SK-N-SH (cell line): ENCODE results near the gene DIAPH1. TPM values are rescaled to one million over a fixed set of nuclear protein-coding genes. Genes with fewer than 3 reads are reported as not detected.

Experiments
- CTCF ChIA-PET: fragments of 300-600, 350-600 bp; formaldehyde crosslinking; extraction: SDS; loops from one replicate; lab custom pipeline; 2021; lab: Yijun Ruan, JAX
- POLR2A ChIA-PET: fragments of 350-600 bp; sonication (Branson Sonifier 250); formaldehyde crosslinking; extraction: SDS; loops from one replicate; lab custom pipeline; 2020; ENCODE audit warnings: antibody characterized with exemption, inconsistent platforms; lab: Yijun Ruan, JAX
- DNase-seq: peaks from one replicate; pipeline ENCODE4 v3.0.0; 2012
- H2AFZ ChIP-seq: fragments of 200-600 bp; sonication (generic); 2 replicates; pipeline ENCODE4 v1.8.1; 2016; ENCODE audit warnings: antibody characterized with exemption, mild to moderate bottlenecking, low read depth
- H3F3A ChIP-seq: fragments of 200-600 bp; sonication (generic); replicated peaks from 2 replicates; pipeline ENCODE3; 2016; ENCODE audit warnings: antibody characterized with exemption, mild to moderate bottlenecking; ENCODE audit not compliant: insufficient read depth
- H3K27ac ChIP-seq, 2 experiments: fragments of 200-500 bp in 1 of 2; fragments of 200-600 bp in 1 of 2; sonication (Bioruptor generic) in 1 of 2; sonication (generic), shearing (Covaris generic) in 1 of 2; 2 replicates each; pipeline versions ENCODE4 v1.5.1 to v1.6.1; 2014 to 2016; ENCODE audit warnings: low read depth in 2 of 2, inconsistent platforms in 1 of 2, low read length in 1 of 2, mild to moderate bottlenecking in 1 of 2, mixed read lengths in 1 of 2
- H3K27me3 ChIP-seq: fragments of 200-600 bp; sonication (generic), shearing (Covaris generic); 2 replicates; pipeline ENCODE4 v1.6.1; 2016; ENCODE audit warnings: mixed run types; ENCODE audit not compliant: insufficient read depth
- H3K36me3 ChIP-seq, 2 experiments: fragments of 200-500 bp in 1 of 2; fragments of 200-600 bp in 1 of 2; sonication (Bioruptor generic) in 1 of 2; sonication (generic) in 1 of 2; replicated peaks in 1 of 2; 2 replicates each; pipeline versions ENCODE3 to v1.5.1; 2014 to 2016; ENCODE audit warnings: low read length in 1 of 2, mild to moderate bottlenecking in 1 of 2; ENCODE audit not compliant: insufficient read depth in 2 of 2, control insufficient read depth in 1 of 2
- H3K4me1 ChIP-seq, 2 experiments: fragments of 200-500 bp in 1 of 2; fragments of 200-600 bp in 1 of 2; sonication (Bioruptor generic) in 1 of 2; sonication (generic), shearing (Covaris generic) in 1 of 2; 2 replicates each; pipeline versions ENCODE4 v1.5.1 to v1.6.1; 2014 to 2016; ENCODE audit warnings: low read depth in 1 of 2, low read length in 1 of 2, mixed run types in 1 of 2; ENCODE audit not compliant: insufficient read depth in 2 of 2, control insufficient read depth in 1 of 2
- H3K4me2 ChIP-seq: fragments of 200-600 bp; sonication (generic), shearing (Covaris generic); 2 replicates; pipeline ENCODE4 v1.6.1; 2017; ENCODE audit warnings: mixed run types
- H3K4me3 ChIP-seq, 2 experiments: fragments of 200-500 bp in 1 of 2; fragments of 200-600 bp in 1 of 2; sonication (Bioruptor generic) in 1 of 2; sonication (generic), shearing (Covaris generic) in 1 of 2; 2 replicates each; pipeline versions ENCODE4 v1.5.1 to v1.8.1; 2014 to 2016; ENCODE audit warnings: low read depth in 2 of 2, inconsistent platforms in 1 of 2, low read length in 1 of 2, mild to moderate bottlenecking in 1 of 2, mixed read lengths in 1 of 2, moderate library complexity in 1 of 2
- H3K79me2 ChIP-seq: fragments of 200-600 bp; sonication (generic); 2 replicates; pipeline ENCODE4 v1.8.1; 2017; ENCODE audit warnings: mild to moderate bottlenecking; ENCODE audit not compliant: insufficient read depth
- H3K9ac ChIP-seq: fragments of 200-600 bp; sonication (generic); 2 replicates; pipeline ENCODE4 v1.6.1; 2017; ENCODE audit warnings: mixed run types
- H3K9me2 ChIP-seq: fragments of 200-600 bp; sonication (generic); 2 replicates; pipeline ENCODE4 v1.6.1; 2017; ENCODE audit warnings: mixed run types
- H3K9me3 ChIP-seq: fragments of 200-600 bp; sonication (generic); 2 replicates; pipeline ENCODE4 v1.6.1; 2017; ENCODE audit warnings: mixed run types, mild to moderate bottlenecking, moderate library complexity
- H4K20me1 ChIP-seq: fragments of 200-600 bp; sonication (generic); 2 replicates; pipeline ENCODE4 v1.6.1; 2017; ENCODE audit warnings: mild to moderate bottlenecking, mixed run types; ENCODE audit not compliant: insufficient read depth
- CTCF ChIP-seq: fragments of 200-600 bp; sonication (generic); IDR thresholded peaks from 2 replicates; pipeline ENCODE4 v1.6.1; 2017; ENCODE audit warnings: antibody characterized with exemption, mild to moderate bottlenecking, moderate library complexity
- EP300 ChIP-seq, 2 experiments: IDR thresholded peaks; 2 replicates each; pipeline versions ENCODE4 v1.4.0 to v1.6.1; 2012; ENCODE audit warnings: borderline replicate concordance in 1 of 2, low read depth in 1 of 2, low read length in 1 of 2
- EZH2phosphoT487 ChIP-seq: fragments of 200-600 bp; sonication (generic); IDR thresholded peaks from 2 replicates; pipeline ENCODE4 v1.6.1; 2017; ENCODE audit warnings: low read depth, mixed run types, mild to moderate bottlenecking, antibody characterized with exemption, moderate library complexity, borderline replicate concordance
- FOSL2 ChIP-seq: IDR thresholded peaks from 2 replicates; pipeline ENCODE4 v1.4.0; 2012; ENCODE audit warnings: low read depth, mild to moderate bottlenecking, moderate library complexity, borderline replicate concordance
- FOXJ3 ChIP-seq: sonication (generic); formaldehyde crosslinking; IDR thresholded peaks from 2 replicates; pipeline ENCODE4 v1.5.1; 2020; ENCODE audit warnings: mild to moderate bottlenecking, missing genetic modification reagents
- FOXM1 ChIP-seq: IDR thresholded peaks from 2 replicates; pipeline ENCODE4 v1.4.0; 2012; ENCODE audit warnings: low read depth, mild to moderate bottlenecking
- GATA2 ChIP-seq: sonication (generic); formaldehyde crosslinking; IDR thresholded peaks from 2 replicates; pipeline ENCODE4 v1.5.0; 2020; ENCODE audit warnings: mild to moderate bottlenecking, missing genetic modification reagents
- MAX ChIP-seq: IDR thresholded peaks from 2 replicates; pipeline ENCODE4 v1.4.0; 2012; ENCODE audit warnings: low read depth
- MEF2A ChIP-seq: IDR thresholded peaks from 2 replicates; pipeline ENCODE4 v1.4.0; 2012; ENCODE audit warnings: low read depth, borderline replicate concordance
- MXI1 ChIP-seq: IDR thresholded peaks from 2 replicates; pipeline ENCODE4 v1.6.1; 2012; ENCODE audit warnings: mild to moderate bottlenecking, low read depth, low read length, improper control_type of control experiment
- NFIC ChIP-seq: IDR thresholded peaks from 2 replicates; pipeline ENCODE4 v1.4.0; 2012; ENCODE audit warnings: borderline replicate concordance
- NRF1 ChIP-seq: IDR thresholded peaks from 2 replicates; pipeline ENCODE4 v1.6.1; 2012; ENCODE audit warnings: low read depth, mild to moderate bottlenecking, low read length
- POLR2AphosphoS5 ChIP-seq: IDR thresholded peaks from 2 replicates; pipeline ENCODE4 v1.6.1; 2012; ENCODE audit warnings: low read depth, low read length
- RAD21 ChIP-seq: IDR thresholded peaks from 2 replicates; pipeline ENCODE4 v1.6.1; 2012; ENCODE audit warnings: mild to moderate bottlenecking, low read length
- SIN3A ChIP-seq: IDR thresholded peaks from 2 replicates; pipeline ENCODE4 v1.6.1; 2012; ENCODE audit warnings: low read depth, mild to moderate bottlenecking, low read length, moderate library complexity, borderline replicate concordance
- SMC3 ChIP-seq: IDR thresholded peaks from 2 replicates; pipeline ENCODE4 v1.6.1; 2012; ENCODE audit warnings: low read depth, low read length, improper control_type of control experiment
- TAF1 ChIP-seq: IDR thresholded peaks from 2 replicates; pipeline ENCODE4 v1.6.1; 2012; ENCODE audit warnings: low read depth, mild to moderate bottlenecking, low read length, moderate library complexity, borderline replicate concordance
- TCF12 ChIP-seq: IDR thresholded peaks from 2 replicates; pipeline ENCODE4 v1.4.0; 2012
- USF2 ChIP-seq: fragments of 150-350 bp; IDR thresholded peaks from 2 replicates; pipeline ENCODE4 v1.6.1; 2017; ENCODE audit warnings: antibody characterized with exemption, low read length, low read depth, borderline replicate concordance
- WGBS: methylation state at CpG from one replicate; pipeline ENCODE4 v1.1.6; 2017; ENCODE audit warnings: low lambda C conversion rate; 5-methylcytosine and 5-hydroxymethylcytosine counted together
- polyA plus RNA-seq, 3 experiments: library from polyadenylated mRNA; depleted of rRNA; stranded (reverse); fragments of >200 nt; gene quantifications; 2 replicates each; pipeline ENCODE4 v1.2.3, GENCODE V29; 2012

Gene DIAPH1
- polyA plus RNA-seq, 1 of the 3 experiments (the other 2 are of a cell fraction): 30.4 TPM

- no peak for TF ChIP-seq EP300 (IDR thresholded peaks at IDR 0.05; ENCODE audit: borderline replicate concordance in 1 of 2, low read depth in 1 of 2, low read length in 1 of 2)
- no peak for TF ChIP-seq MAX
- TF ChIP-seq EZH2phosphoT487: no peak
- TF ChIP-seq SIN3A: no peak
- TF ChIP-seq RAD21: no peak
- no peak for TF ChIP-seq MEF2A
- no peak for TF ChIP-seq TAF1
- TF ChIP-seq USF2: no peak
- TF ChIP-seq FOSL2: no peak
- TF ChIP-seq FOXJ3 (CRISPR knock-in tag): no peak
- TF ChIP-seq NFIC: no peak
- no peak for TF ChIP-seq POLR2AphosphoS5
- no peak for TF ChIP-seq MXI1
- no peak for TF ChIP-seq GATA2 (CRISPR knock-in tag)
- TF ChIP-seq NRF1: no peak
- POLR2A ChIA-PET: interaction anchor here (1.5 kb wide), 1 partner anchor 9 kb away, joined by 13 read pairs; no protein-coding TSS in a partner anchor
- Histone ChIP-seq H3K4me3 (no peak overlapping the region), H2AFZ (no peak overlapping the region), H3K9ac (no peak overlapping the region), H3K9me2 (no peaks in the 10 kb centered on the region), H3K27me3 (no peaks in the 10 kb centered on the region), H3K4me2 (no peak overlapping the region), H3K27ac (peak overlapping the region; percentile 99 to 100; a peak in 3 of 4 replicates), H3K79me2 (peaks cover 11% of the 10 kb centered on the region; the same call in 1 of the 2 replicates), H3K9me3 (no peaks in the 10 kb centered on the region), H4K20me1 (no peaks in the 10 kb centered on the region), H3K36me3 (peaks cover 21 to 30% of the 10 kb centered on the region in 2 experiments), H3K4me1 (peaks cover 66 to 78% of the 10 kb centered on the region in 2 experiments), H3F3A (peaks cover 57% of the 10 kb centered on the region)
- CTCF ChIA-PET: interaction anchor here (0.6 to 10.1 kb wide), 13 partner anchors 6 to 1138 kb away, joined by 3 to 113 read pairs (median 4); partner anchors contain the start of genes PCDHB4, PCDHGA10, PCDHGC3 and PCDHGC4
- DNase-seq: no peak
- WGBS: 93% methylated on average over 8 of the region's 8 CpGs
These were observed 101.5 kb downstream of the DIAPH1 start for GRCh38 chr5:141517312-141517711.

- Histone ChIP-seq H4K20me1 (no peaks in the 10 kb centered on the region), H3K27me3 (no peaks in the 10 kb centered on the region), H3K79me2 (peaks cover 11% of the 10 kb centered on the region; the same call in 1 of the 2 replicates), H3F3A (peaks cover 51% of the 10 kb centered on the region), H3K27ac (peak overlapping the region; percentile 99 to 100; a peak in 3 of 4 replicates), H3K36me3 (peaks cover 25 to 35% of the 10 kb centered on the region in 2 experiments), H3K4me2 (no peak overlapping the region), H3K4me3 (no peak overlapping the region), H3K9me3 (no peaks in the 10 kb centered on the region), H3K9ac (no peak overlapping the region), H2AFZ (no peak overlapping the region), H3K9me2 (no peaks in the 10 kb centered on the region), H3K4me1 (peaks cover 71 to 75% of the 10 kb centered on the region in 2 experiments)
- POLR2A ChIA-PET: no interaction called here
- WGBS: 95% methylated on average over 3 of the region's 8 CpGs
- TF ChIP-seq TCF12: no peak
- TF ChIP-seq FOXM1: no peak
- TF ChIP-seq CTCF: no peak
- no peak for TF ChIP-seq TAF1
- no peak for TF ChIP-seq FOSL2
- TF ChIP-seq EP300 (IDR thresholded peaks at IDR 0.05; ENCODE audit: borderline replicate concordance in 1 of 2, low read depth in 1 of 2, low read length in 1 of 2): no peak
- TF ChIP-seq SMC3: no peak
- DNase-seq: no peak
- CTCF ChIA-PET: interaction anchor here (1.0 to 10.1 kb wide), 6 partner anchors 7 to 395 kb away, joined by 3 to 113 read pairs (median 9); partner anchors contain the start of genes PCDHB4, PCDHGC3 and PCDHGC4
These were observed 102.2 kb downstream of the DIAPH1 start for GRCh38 chr5:141516672-141517025.
